H1 (cell line): ENCODE measurements around the gene IRF2BP1. TPM values are rescaled to one million over a fixed set of nuclear protein-coding genes. Genes with fewer than 3 reads are reported as not detected.

Experiments used
- CTCF ChIA-PET: fragments of 300-600 bp; sonication (Branson Sonifier 250); formaldehyde crosslinking; loops from one replicate; lab custom pipeline; 2021; ENCODE audit not compliant: partially characterized antibody; lab: Charles Lee
- POLR2A ChIA-PET: fragments of 300-600 bp; sonication (Branson Sonifier 250); formaldehyde crosslinking; loops from one replicate; lab custom pipeline; 2021; ENCODE audit warnings: inconsistent platforms; ENCODE audit not compliant: partially characterized antibody; lab: Charles Lee
- DNase-seq, 2 experiments: peaks; one replicate each; pipeline versions ENCODE4 v3.0.0 to v3.0.0-alpha.2; 2010 to 2022; ENCODE audit warnings: low spot score in 2 of 2, low read depth in 1 of 2, mixed read lengths in 1 of 2
- FAIRE-seq: peaks from 2 replicates; lab custom pipeline; 2011; peaks lifted over from hg19 to GRCh38; lab: Jason Lieb, UNC
- H2AFZ ChIP-seq: 2 replicates; pipeline ENCODE4 v1.8.1; 2012; ENCODE audit warnings: low read length, inconsistent platforms
- H2AK5ac ChIP-seq: 2 replicates; pipeline ENCODE4 v1.6.1; 2013; ENCODE audit warnings: low read depth, low read length
- H2BK120ac ChIP-seq: replicated peaks from 2 replicates; pipeline ENCODE3; 2013; ENCODE audit warnings: low read depth, low read length, inconsistent platforms
- H2BK12ac ChIP-seq: 2 replicates; pipeline ENCODE4 v1.6.1; 2013; ENCODE audit warnings: low read depth, low read length
- H2BK15ac ChIP-seq: 2 replicates; pipeline ENCODE4 v1.6.1; 2013; ENCODE audit warnings: low read length
- H2BK20ac ChIP-seq: 2 replicates; pipeline ENCODE4 v1.6.1; 2013; ENCODE audit warnings: low read length
- H2BK5ac ChIP-seq: 2 replicates; pipeline ENCODE4 v1.6.1; 2013; ENCODE audit warnings: low read depth, low read length
- H3K14ac ChIP-seq: 2 replicates; pipeline ENCODE4 v1.6.1; 2013; ENCODE audit warnings: inconsistent platforms; ENCODE audit not compliant: insufficient read length
- H3K18ac ChIP-seq: 2 replicates; pipeline ENCODE4 v1.6.1; 2013; ENCODE audit warnings: low read length; ENCODE audit errors: extremely low read depth
- H3K23ac ChIP-seq: 2 replicates; pipeline ENCODE4 v1.6.1; 2013; ENCODE audit warnings: inconsistent platforms; ENCODE audit not compliant: insufficient read length
- H3K23me2 ChIP-seq: 2 replicates; pipeline ENCODE4 v1.6.1; 2013; ENCODE audit warnings: low read depth, low read length
- H3K27ac ChIP-seq: 2 replicates; pipeline ENCODE4 v1.6.1; 2011; ENCODE audit warnings: low read depth, low read length, inconsistent platforms
- H3K27me3 ChIP-seq, 4 experiments: replicated peaks in 1 of 4; 1 replicate in 1 of 4; 2 replicates in 3 of 4; pipeline versions ENCODE4 v1.6.1 to v1.8.1; 2011 to 2013; ENCODE audit warnings: low read length in 3 of 4, mild to moderate bottlenecking in 3 of 4, inconsistent platforms in 2 of 4, mixed read lengths in 2 of 4, moderate library complexity in 1 of 4; ENCODE audit not compliant: control insufficient read depth in 3 of 4, insufficient read depth in 3 of 4; ENCODE audit errors: extremely low read depth in 1 of 4
- H3K36me3 ChIP-seq, 4 experiments: 2 replicates each; pipeline versions ENCODE4 v1.6.1 to v1.8.1; 2011 to 2013; ENCODE audit warnings: mild to moderate bottlenecking in 4 of 4, low read length in 3 of 4, moderate library complexity in 2 of 4, control low read depth in 1 of 4, inconsistent platforms in 1 of 4; ENCODE audit not compliant: insufficient read depth in 4 of 4, control insufficient read depth in 2 of 4
- H3K4ac ChIP-seq: replicated peaks from 2 replicates; pipeline ENCODE3; 2013; ENCODE audit warnings: low read length, low read depth, mixed read lengths, inconsistent platforms; ENCODE audit not compliant: insufficient read length
- H3K4me1 ChIP-seq, 4 experiments: replicated peaks in 1 of 4; 1 replicate in 1 of 4; 2 replicates in 3 of 4; pipeline versions ENCODE4 v1.6.1 to v1.8.1; 2011 to 2013; ENCODE audit warnings: low read length in 3 of 4, inconsistent platforms in 2 of 4, mixed read lengths in 1 of 4; ENCODE audit not compliant: insufficient read depth in 4 of 4, control insufficient read depth in 3 of 4
- H3K4me2 ChIP-seq, 2 experiments: 2 replicates each; pipeline versions ENCODE4 v1.6.1 to v1.8.1; 2011 to 2013; ENCODE audit warnings: low read depth in 2 of 2, low read length in 2 of 2, control low read depth in 1 of 2, inconsistent platforms in 1 of 2, mild to moderate bottlenecking in 1 of 2; ENCODE audit not compliant: insufficient read depth in 1 of 2
- H3K4me3 ChIP-seq, 4 experiments: fragments of 200-600, 300-600 bp in 1 of 4; sonication (generic), shearing (Covaris generic), sonication (Bioruptor Twin) in 1 of 4; 2 replicates each; pipeline versions ENCODE4 v1.5.1 to v1.8.1; 2011 to 2016; ENCODE audit warnings: low read length in 4 of 4, low read depth in 3 of 4, control low read depth in 2 of 4, inconsistent platforms in 2 of 4, mild to moderate bottlenecking in 2 of 4, mixed read lengths in 1 of 4, moderate library complexity in 1 of 4; ENCODE audit not compliant: insufficient read depth in 2 of 4; ENCODE audit errors: extremely low read depth in 1 of 4
- H3K56ac ChIP-seq: replicated peaks from 2 replicates; pipeline ENCODE3; 2013; ENCODE audit warnings: low read depth, mild to moderate bottlenecking, mixed read lengths, low read length, inconsistent platforms; ENCODE audit not compliant: insufficient read length
- H3K79me1 ChIP-seq: 2 replicates; pipeline ENCODE4 v1.6.1; 2013; ENCODE audit warnings: low read depth, low read length, control low read depth
- H3K79me2 ChIP-seq, 2 experiments: 2 replicates each; pipeline versions ENCODE4 v1.6.1 to v1.8.1; 2012 to 2013; ENCODE audit warnings: low read length in 2 of 2, mild to moderate bottlenecking in 2 of 2, inconsistent platforms in 1 of 2; ENCODE audit not compliant: insufficient read depth in 2 of 2, control insufficient read depth in 1 of 2
- H3K9ac ChIP-seq, 4 experiments: replicated peaks in 1 of 4; 1 replicate in 1 of 4; 2 replicates in 3 of 4; pipeline versions ENCODE4 v1.6.1 to v1.8.1; 2011 to 2013; ENCODE audit warnings: low read depth in 3 of 4, low read length in 3 of 4, control low read depth in 2 of 4, mild to moderate bottlenecking in 2 of 4, moderate library complexity in 2 of 4, inconsistent platforms in 1 of 4; ENCODE audit errors: extremely low read depth in 1 of 4
- H3K9me3 ChIP-seq, 2 experiments: 2 replicates each; pipeline versions ENCODE4 v1.6.1 to v1.8.1; 2012 to 2013; ENCODE audit warnings: mild to moderate bottlenecking in 2 of 2, moderate library complexity in 2 of 2, control low read depth in 1 of 2, inconsistent platforms in 1 of 2, low read depth in 1 of 2, low read length in 1 of 2, mixed read lengths in 1 of 2; ENCODE audit not compliant: insufficient read depth in 2 of 2
- H4K20me1 ChIP-seq, 2 experiments: replicated peaks in 1 of 2; 2 replicates each; pipeline versions ENCODE3 to v1.8.1; 2011 to 2013; ENCODE audit warnings: inconsistent platforms in 2 of 2, low read length in 2 of 2, mild to moderate bottlenecking in 1 of 2; ENCODE audit not compliant: insufficient read depth in 2 of 2, control insufficient read depth in 1 of 2
- H4K5ac ChIP-seq: 2 replicates; pipeline ENCODE4 v1.6.1; 2013; ENCODE audit warnings: low read length, low read depth, mixed read lengths, inconsistent platforms; ENCODE audit not compliant: insufficient read length
- H4K8ac ChIP-seq: 2 replicates; pipeline ENCODE4 v1.8.0; 2013; ENCODE audit warnings: mild to moderate bottlenecking, moderate library complexity, low read length, inconsistent platforms; ENCODE audit not compliant: insufficient read depth; ENCODE audit errors: extremely low read depth
- H4K91ac ChIP-seq: replicated peaks from 2 replicates; pipeline ENCODE3; 2013; ENCODE audit warnings: low read length, mixed read lengths, inconsistent platforms; ENCODE audit not compliant: insufficient read length
- JUND ChIP-seq: IDR thresholded peaks from 2 replicates; pipeline ENCODE4 v1.6.1; 2011; ENCODE audit warnings: mild to moderate bottlenecking, improper control_type of control experiment, low read length
- KDM4A ChIP-seq: IDR thresholded peaks from one replicate; pipeline ENCODE4 v1.7.1; 2012; ENCODE audit warnings: low read depth, mild to moderate bottlenecking, moderate library complexity, low read length, inconsistent platforms; ENCODE audit not compliant: severe bottlenecking
- POLR2AphosphoS5 ChIP-seq: IDR thresholded peaks from 2 replicates; pipeline ENCODE4 v1.6.1; 2011; ENCODE audit warnings: low read depth, low read length
- POU5F1 ChIP-seq: IDR thresholded peaks from 2 replicates; pipeline ENCODE4 v1.6.1; 2011; ENCODE audit warnings: low read depth, mild to moderate bottlenecking, low read length, moderate library complexity
- SIN3A ChIP-seq, 2 experiments: IDR thresholded peaks in 1 of 2; conservative IDR thresholded peaks in 1 of 2; 2 replicates each; pipeline ENCODE4 v1.6.1; 2011 to 2012; ENCODE audit warnings: low read length in 2 of 2, improper control_type of control experiment in 1 of 2, low read depth in 1 of 2, mild to moderate bottlenecking in 1 of 2
- SP4 ChIP-seq: IDR thresholded peaks from 2 replicates; pipeline ENCODE4 v1.6.1; 2012; ENCODE audit warnings: low read length, inconsistent platforms
- SUZ12 ChIP-seq: fragments of 200-600 bp; sonication (generic); IDR thresholded peaks from 2 replicates; pipeline ENCODE4 v1.6.1; 2012; ENCODE audit warnings: mild to moderate bottlenecking, inconsistent platforms, low read length, moderate library complexity, mixed read lengths
- WGBS, 2 experiments: shearing (Covaris generic) in 1 of 2; methylation state at CpG; one replicate each; pipeline versions ENCODE4 v1.1.6 to v1.1.7; 2013 to 2015; ENCODE audit warnings: low lambda C conversion rate in 2 of 2, mixed read lengths in 2 of 2, inconsistent platforms in 1 of 2, low coverage in 1 of 2, missing lambda C conversion rate in 1 of 2; ENCODE audit not compliant: insufficient replicate concordance in 2 of 2, insufficient coverage in 1 of 2, insufficient read length in 1 of 2; ENCODE audit errors: extremely low coverage in 1 of 2, missing lambda C conversion rate in 1 of 2; 5-methylcytosine and 5-hydroxymethylcytosine counted together
- polyA plus RNA-seq, 7 experiments: library from polyadenylated mRNA; depleted of rRNA in 3 of 7; stranded (reverse) in 5 of 7; unstranded in 2 of 7; fragments of >200 nt in 5 of 7; fragments of 200-250 nt in 2 of 7; gene quantifications; 1 replicate in 5 of 7; 2 replicates in 1 of 7; 4 replicates in 1 of 7; pipeline versions ENCODE4 v1.2.1 to v1.2.3, GENCODE V29; 2011 to 2013; ENCODE audit warnings: missing spikeins in 2 of 7, mixed read lengths in 2 of 7
- total RNA-seq: library from RNA; stranded (reverse); fragmentation: NEBNext Ultra II Directional; extraction: Animal tissue kit (Norgen Biotek cat#: 25700); gene quantifications from 2 replicates; pipeline ENCODE4 v1.2.1, GENCODE V29; 2021
- TF ChIP-seq, protein P1 (sequence below): IDR thresholded peaks from 2 replicates; pipeline ENCODE4 v1.6.1; 2011; ENCODE audit warnings: low read length, improper control_type of control experiment

The IRF2BP1 gene
- total and polyA plus RNA-seq, 2 of the 8 experiments (the other 6 are each of a cell fraction or from before 2014, with no cell fraction given): 12.1 to 24.4 TPM

DNA sequence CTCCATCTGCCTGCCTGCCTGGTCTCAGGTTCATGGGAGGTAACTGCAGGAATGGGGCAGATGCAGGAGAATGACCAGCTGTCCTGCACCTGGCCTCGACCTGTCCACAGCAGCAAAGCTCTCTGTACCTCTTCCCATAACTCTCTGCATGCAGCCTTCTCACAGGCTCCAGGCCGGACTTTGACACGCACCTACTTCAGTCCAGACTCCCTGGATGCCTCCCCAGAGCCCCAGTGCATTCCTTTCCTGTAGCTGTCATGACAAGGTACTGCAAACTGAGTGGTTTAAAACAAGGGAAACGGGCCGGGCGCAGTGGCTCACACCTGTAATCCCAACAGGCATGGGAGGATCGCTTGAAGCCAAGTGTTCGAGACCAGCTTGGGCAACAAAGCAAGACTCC is 25.4 kb upstream of the IRF2BP1 start:
- H3K4me3 ChIP-seq: no peak overlapping the region
- no peak overlapping the region for H2BK120ac ChIP-seq
- no peak overlapping the region for H3K9ac ChIP-seq
- no peak overlapping the region for H3K4ac ChIP-seq
- H2BK15ac ChIP-seq: no peak overlapping the region
- H2BK12ac ChIP-seq: no peak overlapping the region
- H3K4me2 ChIP-seq: no peak overlapping the region
- H3K9me3 ChIP-seq: no peaks in the 10 kb centered on the region
- no peak overlapping the region for H2BK20ac ChIP-seq
- no peak overlapping the region for H4K91ac ChIP-seq
- WGBS, 2 experiments: 83% methylated on average over 8 of the region's 8 CpGs; no CpG with 5 or more reads in 1 of the 2 experiments
- H2AFZ ChIP-seq: no peak overlapping the region
- ChIA-PET CTCF (interaction anchor here (0.6 to 1.5 kb wide), 5 partner anchors 75 to 278 kb away, joined by 3 to 5 read pairs (median 3); no protein-coding TSS in a partner anchor), POLR2A (interaction anchor here (0.7 to 1.0 kb wide), 2 partner anchors 8 to 46 kb away, joined by 3 read pairs; no protein-coding TSS in a partner anchor)
- H3K4me1 ChIP-seq: peaks cover 0 to 3% (median 0%) of the 10 kb centered on the region in 4 experiments; a peak in 3 of 7 replicates
- H3K27ac ChIP-seq: no peak overlapping the region
- TF ChIP-seq SP4: no peak
- TF ChIP-seq SUZ12: no peak
- no peak for TF ChIP-seq POU5F1
- no peak for TF ChIP-seq KDM4A
- TF ChIP-seq JUND: no peak
- TF ChIP-seq, protein P1, sequence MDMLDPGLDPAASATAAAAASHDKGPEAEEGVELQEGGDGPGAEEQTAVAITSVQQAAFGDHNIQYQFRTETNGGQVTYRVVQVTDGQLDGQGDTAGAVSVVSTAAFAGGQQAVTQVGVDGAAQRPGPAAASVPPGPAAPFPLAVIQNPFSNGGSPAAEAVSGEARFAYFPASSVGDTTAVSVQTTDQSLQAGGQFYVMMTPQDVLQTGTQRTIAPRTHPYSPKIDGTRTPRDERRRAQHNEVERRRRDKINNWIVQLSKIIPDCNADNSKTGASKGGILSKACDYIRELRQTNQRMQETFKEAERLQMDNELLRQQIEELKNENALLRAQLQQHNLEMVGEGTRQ: no peak
- no peak for TF ChIP-seq SIN3A (conservative IDR thresholded peaks at IDR 0.05 in 1 of 2, IDR thresholded peaks at IDR 0.05 in 1 of 2; ENCODE audit: low read depth in 1 of 2, low read length in 2 of 2)
- TF ChIP-seq POLR2AphosphoS5: no peak
- H3K79me1 ChIP-seq: no peaks in the 10 kb centered on the region
- H3K56ac ChIP-seq: no peak overlapping the region
- H4K20me1 ChIP-seq: no peaks in the 10 kb centered on the region
- H4K5ac ChIP-seq: no peak overlapping the region
- H2AK5ac ChIP-seq: no peak overlapping the region
- H3K79me2 ChIP-seq: no peaks in the 10 kb centered on the region
- no peak overlapping the region for H3K14ac ChIP-seq
- no peak overlapping the region for H2BK5ac ChIP-seq
- H3K36me3 ChIP-seq: no peaks in the 10 kb centered on the region
- H3K27me3 ChIP-seq: no peaks in the 10 kb centered on the region
- DNase-seq (no peak), FAIRE-seq (no peak)
- no peaks in the 10 kb centered on the region; the same call in 1 of the 2 replicates for H3K23me2 ChIP-seq
- H3K23ac ChIP-seq: no peak overlapping the region
- no peak overlapping the region for H3K18ac ChIP-seq
- H4K8ac ChIP-seq: no peak overlapping the region; the same call in 1 of the 2 replicates
